Activated CD4-positive, CD25-positive, alpha-beta regulatory T cell treated with anti-CD3 and anti-CD28 coated beads, Interleukin-2, amount 50 U/mL, for 24 hours (primary cell): ENCODE results near the gene LTBP1.

Experiments used
- ATAC-seq, 2 donors: fragments of 150-1000 bp; cut with Tn5 transposase; one replicate each; pipeline ENCODE4 v1.10.0; 2021; ENCODE audit warnings: mild to moderate bottlenecking in 1 of 2, moderate library complexity in 1 of 2

LTBP1 gene

GRCh38 chr2:33318456-33318855 is 371.7 kb downstream of the LTBP1 start:
- ATAC-seq = no peak

- ATAC-seq = no peak
These were observed 373.8 kb downstream of the LTBP1 start for GRCh38 chr2:33320573-33320972.

- peak; percentile 73 to 80 for ATAC-seq
These were observed 374.6 kb downstream of the LTBP1 start for GRCh38 chr2:33321236-33321771.

DNA sequence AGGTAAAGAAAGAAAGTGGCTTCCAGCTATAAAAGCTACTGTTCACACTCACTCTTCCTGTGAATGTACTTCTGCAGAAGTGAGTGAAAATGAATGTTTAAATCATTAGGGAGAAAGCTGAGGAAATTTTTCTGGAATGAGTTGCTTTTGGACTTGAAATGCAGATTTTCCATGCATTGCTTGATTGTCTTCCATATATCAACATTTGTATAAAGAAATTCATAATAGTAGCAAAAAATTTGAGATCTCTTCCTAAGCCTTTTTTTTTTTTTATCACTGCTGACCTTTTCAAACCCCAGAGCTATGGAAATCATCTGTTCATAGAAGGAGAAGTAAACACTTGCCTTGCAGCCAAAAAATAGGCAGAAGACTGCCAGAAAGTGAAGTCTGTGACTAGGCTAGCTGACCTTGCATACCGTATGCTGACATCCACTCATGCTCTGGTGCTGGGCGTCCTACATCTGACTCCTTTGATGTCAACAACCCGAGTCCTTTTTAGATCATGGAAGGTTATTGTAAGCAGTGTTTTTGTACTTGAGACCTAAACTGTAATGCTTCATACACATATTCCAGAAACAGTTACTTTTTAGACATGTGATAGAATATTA is 375.2 kb downstream of the LTBP1 start:
- ATAC-seq = no peak

DNA sequence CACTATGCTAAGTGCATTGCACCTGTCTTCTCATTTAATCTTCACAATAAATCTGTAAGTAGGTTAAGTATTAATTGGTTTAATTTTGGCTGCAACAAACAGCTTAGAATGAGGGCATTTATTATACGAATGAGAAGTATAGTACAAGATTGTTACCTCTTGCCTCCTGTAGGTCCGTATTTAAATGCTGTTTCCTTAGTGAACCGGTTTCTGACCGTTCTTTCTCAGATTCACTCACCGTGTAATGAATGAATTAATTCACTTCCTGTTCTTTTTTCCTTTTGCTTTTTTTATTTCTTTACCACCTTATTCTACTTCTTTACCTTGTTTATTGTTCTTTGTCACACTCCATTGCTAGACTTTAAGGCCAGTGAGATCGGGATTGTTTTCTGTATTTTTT is 375.9 kb downstream of the LTBP1 start:
- no peak for ATAC-seq

DNA sequence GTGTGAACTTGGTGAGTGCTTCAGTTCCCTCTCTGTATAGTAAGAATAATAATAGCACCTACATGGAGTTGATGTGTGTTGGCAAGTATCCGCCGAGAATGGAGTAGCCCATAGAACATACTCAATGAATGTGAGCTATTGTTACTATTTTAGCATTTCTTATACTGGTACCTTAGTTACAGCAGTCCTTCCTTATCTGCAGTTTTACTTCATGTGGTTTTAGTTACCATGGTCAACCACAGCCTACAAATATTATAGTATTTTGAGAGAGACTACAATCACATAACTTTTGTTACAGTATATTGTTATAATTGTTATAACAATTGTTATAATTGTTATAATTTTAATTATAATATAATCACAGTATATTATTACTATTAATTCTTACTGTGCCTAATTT is 377.2 kb downstream of the LTBP1 start:
- no peak for ATAC-seq

DNA sequence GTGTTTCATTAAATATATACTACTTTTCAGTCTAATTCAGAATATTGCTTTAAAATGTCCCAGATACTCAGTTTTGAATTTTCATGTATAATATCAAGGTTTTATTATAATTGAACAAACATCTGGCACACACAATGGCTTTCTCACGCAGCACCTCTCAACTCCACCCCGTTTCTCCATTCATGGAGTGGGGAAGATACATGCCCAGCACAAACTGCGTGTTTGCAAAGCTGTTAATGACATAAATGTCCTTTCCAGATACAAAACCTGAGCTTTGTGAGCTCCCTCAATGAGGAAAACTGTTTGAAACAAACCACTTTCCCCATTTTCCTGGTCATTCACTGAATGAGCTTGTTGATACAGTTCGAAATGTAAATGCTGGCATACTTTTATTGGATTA is 379.3 kb downstream of the LTBP1 start:
- no peak for ATAC-seq

GRCh38 chr2:33333433-33333832 is 386.7 kb downstream of the LTBP1 start:
- no peak for ATAC-seq

DNA sequence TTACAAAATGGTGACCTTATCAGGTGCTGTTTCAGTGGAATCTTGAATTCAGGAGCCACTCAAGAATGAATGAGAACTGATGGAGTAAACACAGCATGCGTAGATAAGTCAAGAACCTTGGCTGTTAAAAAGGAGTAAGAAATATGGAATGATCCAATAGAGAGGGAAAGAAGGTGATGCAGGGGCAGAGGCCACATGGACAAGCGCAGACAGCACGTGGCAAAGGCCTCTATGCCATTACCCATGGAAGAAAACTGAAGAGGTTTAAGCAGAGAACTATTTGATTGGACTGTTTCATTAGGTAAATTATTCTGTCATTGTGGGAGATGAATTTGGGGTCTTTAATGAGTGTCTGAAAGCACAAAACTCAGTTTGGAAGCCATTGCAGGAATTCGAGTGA is 387.3 kb downstream of the LTBP1 start:
- no peak for ATAC-seq

DNA sequence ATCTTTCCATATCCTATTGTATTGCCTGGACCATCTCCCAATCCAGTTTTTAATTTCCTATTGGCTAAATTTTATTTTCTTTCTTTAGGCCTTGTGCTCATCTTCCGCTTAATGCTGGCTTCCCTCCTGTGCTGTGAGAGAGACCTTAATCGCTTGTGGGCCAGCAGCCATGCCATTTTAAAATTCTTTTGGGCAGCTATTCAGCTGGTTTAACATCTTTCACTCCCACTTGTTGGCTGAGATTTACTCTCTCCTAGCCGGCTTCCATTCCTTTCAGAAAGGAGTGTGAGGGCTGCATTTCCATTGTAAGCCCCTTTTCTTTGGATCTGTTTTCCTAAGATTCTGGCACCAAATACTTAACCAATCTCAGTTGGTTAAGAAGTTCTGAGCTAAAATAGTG is 388.8 kb downstream of the LTBP1 start:
- ATAC-seq = no peak

DNA sequence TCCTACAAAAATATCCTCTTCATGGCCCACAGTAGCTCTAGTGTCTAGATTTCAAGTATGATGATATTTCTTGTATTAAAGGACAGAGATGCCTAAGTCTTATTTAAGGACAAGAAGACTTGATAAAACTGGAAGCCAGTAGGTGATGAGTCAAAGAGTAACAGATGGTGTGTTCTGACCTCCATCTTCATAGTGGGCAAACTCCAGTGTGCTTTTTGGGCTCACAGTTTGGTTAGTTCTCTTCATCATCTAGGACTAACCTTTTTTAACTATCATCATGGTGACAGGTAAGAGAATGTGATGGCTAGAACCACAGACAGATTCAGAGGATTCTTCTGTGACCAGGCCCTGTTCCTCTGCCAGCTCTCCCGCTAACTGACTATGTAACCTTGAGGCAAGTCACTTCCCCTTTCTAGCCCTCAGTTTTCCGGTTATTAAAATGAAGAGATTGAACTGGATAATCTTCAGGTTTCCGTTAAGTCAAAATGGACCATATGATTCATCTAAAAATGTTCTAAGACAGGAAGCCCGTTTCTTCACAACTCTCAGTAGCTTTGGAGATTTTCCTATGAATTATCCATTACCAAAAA is 389.4 kb downstream of the LTBP1 start:
- peak in 1 of 2 donors; percentile 20 for ATAC-seq

- ATAC-seq = no peak
These were observed 390.7 kb downstream of the LTBP1 start for GRCh38 chr2:33337385-33337960.

DNA sequence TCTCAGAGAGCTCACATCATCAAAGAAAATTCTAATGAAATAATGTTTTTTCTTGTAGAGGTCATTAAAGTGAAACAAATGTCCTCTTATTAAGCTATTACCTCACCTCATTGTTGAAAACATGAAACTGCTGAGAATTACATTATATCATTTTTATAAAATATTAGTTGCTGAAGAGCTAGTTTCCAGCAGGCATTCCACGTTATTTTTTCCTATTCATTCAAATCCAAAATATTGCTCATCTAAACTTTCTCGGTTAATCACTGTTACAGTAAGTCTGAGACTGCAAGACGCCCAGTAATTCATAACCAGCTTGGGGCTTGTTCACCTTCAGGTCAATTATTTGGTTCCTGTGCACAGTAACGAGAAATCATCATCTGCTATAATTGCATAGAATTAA is 391.2 kb downstream of the LTBP1 start:
- ATAC-seq = no peak

- no peak for ATAC-seq
These were observed 392.5 kb downstream of the LTBP1 start for GRCh38 chr2:33339269-33339668.

DNA sequence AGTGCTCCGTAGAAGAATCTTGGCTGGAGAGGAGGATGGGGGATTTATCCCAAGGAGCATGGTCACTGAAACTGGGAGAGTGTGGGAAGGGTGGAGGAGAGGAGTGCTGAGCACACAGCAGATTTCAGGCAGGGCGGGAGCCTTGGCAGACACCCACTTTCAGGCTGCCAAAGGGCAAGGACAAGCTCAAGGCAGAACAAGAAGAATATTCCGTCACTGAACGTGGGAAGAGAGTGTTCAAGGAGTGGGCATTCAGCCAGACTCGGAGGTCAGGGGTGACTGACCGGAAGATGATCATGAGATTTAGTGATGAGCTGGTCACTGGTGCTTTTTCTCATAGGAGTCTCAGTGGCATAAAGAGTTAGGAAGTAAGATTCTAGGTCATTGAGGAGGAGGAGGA is 393.5 kb downstream of the LTBP1 start:
- ATAC-seq = no peak

- no peak for ATAC-seq
These were observed 395.4 kb downstream of the LTBP1 start for GRCh38 chr2:33342171-33342570.

DNA sequence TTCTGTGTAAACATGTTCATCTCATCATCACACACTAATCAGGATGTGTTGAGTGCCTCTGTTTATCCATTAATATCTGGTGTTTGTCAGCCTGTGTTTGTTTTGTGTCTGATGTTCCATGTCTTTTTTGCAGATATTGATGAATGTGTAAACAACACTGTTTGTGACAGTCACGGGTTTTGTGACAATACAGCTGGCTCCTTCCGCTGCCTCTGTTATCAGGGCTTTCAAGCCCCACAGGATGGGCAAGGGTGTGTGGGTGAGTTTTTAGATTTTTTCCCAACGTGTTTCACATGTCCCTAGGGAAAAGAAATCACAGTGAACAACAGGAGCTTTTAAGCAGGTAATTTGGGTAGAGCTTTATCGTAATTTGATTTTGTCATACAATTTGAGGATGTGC is 396.0 kb downstream of the LTBP1 start:
- ATAC-seq = no peak

DNA sequence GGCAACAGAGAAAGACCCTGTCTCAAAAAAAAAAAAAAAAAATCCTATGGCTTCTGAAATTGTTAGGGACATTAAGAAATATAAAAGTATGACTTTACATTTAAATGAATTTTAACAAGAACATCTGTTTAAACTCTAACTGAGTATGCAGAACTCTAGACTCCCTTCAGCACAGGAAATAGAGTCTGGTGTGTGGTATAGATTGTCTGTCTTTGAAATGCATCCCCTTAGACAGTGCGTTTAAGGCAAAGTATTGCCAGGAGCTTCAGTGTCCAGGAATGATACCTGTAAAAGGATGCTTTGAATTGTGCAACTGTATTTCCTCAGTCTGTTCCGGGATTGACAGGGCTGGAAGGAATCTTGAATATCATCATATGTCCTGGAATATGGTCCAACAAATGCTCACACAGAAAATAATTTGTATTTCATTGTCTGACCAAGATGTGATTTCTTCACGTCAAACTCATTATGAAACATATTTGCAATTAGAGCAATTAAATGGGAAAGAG is 396.7 kb downstream of the LTBP1 start:
- ATAC-seq = no peak

DNA sequence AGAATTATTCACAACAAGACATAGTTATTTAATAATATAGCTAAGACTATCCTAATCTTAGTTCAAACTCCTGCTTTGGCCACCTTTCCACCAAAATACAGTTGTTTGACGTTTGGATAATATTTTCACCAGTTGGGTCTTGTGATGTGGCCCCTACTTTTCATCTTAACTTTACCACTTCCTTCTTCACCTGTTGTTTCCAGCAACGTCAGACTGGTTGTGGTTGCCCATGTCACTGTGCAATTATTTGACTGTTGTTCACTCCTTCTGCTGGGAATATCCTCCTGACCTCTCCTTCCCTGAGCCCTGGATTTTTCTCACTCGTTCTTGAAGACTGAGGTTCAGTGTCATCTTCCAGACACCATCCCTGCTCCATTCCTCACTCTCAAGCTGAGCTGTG is 397.5 kb downstream of the LTBP1 start:
- no peak for ATAC-seq

- no peak for ATAC-seq
These were observed 401.1 kb downstream of the LTBP1 start for GRCh38 chr2:33347856-33348255.

- no peak for ATAC-seq
These were observed 403.9 kb downstream of the LTBP1 start for GRCh38 chr2:33350632-33351031.

DNA sequence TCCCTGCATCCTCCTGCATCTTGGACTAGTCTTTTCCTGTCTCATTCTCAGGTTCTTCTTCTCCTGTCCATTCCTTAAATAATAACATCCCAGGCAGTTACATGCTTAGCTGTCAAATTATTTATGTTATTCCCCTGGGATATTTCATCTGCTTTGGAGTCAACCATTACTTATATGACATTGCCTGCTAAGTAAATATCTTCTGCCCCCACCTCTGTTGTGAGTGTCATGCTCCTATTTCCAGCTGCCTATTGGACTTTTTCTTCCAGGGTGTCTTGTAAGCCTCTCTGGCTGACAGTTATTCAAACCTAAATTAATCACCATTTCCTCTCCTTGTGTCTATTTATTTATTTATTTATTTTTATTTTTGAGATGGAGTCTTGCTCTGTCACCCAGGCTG is 405.0 kb downstream of the LTBP1 start:
- no peak for ATAC-seq

- ATAC-seq = no peak
These were observed 408.2 kb downstream of the LTBP1 start for GRCh38 chr2:33354981-33355380.

DNA sequence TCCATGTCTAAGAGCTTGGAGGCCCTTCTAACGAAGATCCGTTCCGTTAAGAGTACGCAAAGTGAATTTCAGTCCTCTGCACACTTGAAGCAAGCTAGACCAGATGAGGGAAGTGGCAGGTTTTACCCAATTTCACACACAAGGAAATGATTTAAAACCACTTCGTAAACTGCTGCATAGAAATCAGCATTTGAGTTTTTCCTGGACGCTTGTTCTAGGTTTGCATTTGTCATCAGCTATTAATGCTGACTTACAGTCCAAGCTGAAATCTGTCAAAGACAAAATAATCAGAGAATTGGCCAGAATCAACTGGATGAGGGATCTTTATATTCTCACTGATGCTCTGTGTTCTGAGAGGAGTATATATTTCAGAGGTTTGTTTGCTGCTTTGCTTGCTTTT is 412.1 kb downstream of the LTBP1 start:
- ATAC-seq = no peak
